ENCODE measurements around the gene KHK. TPM values are rescaled to one million over a fixed set of nuclear protein-coding genes. Genes with fewer than 3 reads are reported as not detected.

The KHK gene
- total and polyA plus RNA-seq, 4 donors, result 3.4 to 38.7 (median 5.6) TPM

DNA sequence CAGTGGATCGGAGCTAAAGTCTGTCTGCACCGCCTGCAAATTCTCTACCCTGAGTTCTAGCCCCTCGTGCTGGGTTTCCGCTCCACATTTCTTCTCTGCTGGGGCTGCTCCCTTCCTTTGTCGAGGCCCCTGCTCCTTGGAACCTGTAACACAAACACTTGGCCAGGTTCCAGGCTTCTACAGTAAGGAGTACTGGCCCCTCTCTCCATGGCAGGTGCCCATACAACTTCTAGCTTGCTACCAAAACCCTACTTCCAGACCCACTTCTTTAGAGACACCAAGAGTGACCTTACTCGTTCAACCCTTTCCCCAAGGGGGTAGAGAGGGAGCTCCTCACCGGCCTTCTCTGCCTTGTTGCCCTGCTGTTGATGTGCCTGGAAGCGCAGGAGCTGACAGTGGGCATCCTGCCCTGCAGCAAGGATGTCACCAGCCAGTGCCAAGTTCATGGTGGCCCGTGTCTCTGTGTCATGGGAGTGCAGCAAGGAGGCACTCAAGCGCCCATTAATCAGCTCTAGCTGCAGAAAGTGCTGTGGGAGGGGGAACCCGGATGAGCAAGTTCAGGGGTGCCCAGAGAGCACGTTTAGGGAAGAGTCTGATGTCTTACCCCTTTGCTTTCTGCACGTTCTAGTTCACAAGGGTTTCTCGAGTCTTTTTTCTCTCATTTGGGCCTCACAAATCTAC, 46.8 kb downstream of the KHK start:
- 35 to 38% methylated on average over 14 of the region's 14 CpGs for WGBS, 2 donors
- DNase-seq, result no peak
- intact Hi-C loops (cut with DNase I), result loop anchor here in 1 of 2 donors (5.0 kb wide), 2 partner anchors 46 to 79 kb away; partner anchors contain the start of genes ATRAID, KHK and SLC5A6

DNA sequence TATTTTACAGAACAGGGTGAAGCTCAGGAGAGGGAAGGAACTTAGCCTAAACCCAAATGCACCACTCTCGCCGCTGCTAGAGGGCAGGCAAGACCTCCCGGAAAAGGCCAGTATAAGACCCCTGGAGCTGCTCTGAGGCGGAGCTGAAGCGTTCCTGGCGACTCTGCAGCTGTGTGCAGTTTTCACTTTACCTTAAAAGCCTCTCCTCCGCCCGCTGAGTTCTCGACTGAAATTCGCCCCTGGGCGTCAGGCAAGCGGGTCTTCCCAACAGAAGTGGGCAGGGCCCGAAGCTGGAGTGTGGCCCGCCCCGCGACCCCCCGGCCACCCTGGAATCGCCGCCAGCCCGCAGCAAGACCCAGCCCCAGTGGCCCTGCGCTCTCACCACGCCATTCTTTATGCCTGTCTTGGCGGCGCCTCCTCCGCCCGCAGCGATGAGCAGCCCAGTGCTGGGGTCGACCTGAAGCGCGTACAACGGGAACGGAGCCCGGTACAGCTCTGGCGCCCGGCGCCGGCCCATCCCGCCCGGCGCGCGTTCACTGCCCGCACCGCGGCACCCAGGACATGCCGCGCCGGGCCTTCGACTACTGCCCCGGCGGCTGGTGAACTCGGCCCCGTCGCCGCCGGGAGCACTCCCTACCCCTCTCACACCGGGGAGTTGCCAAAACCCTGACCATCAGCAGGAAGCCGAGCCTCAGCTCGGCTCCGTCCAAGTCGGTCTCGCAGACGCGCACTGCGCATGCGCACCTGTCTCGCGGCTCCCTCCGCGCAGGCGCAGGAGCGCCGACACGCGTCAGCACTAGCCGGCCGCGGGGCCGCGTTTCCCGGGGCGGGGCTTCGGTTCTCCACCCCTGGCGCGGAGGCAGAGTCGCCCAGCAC, 47.6 kb downstream of the KHK start, which contains the start of gene PREB:
TSS of gene PREB (minus strand) at position 732 of the 876 bp plus-strand sequence. CDS start at position 517, 215 bp downstream.
- 0% methylated on average over 67 to 86 of the region's 86 CpGs for WGBS, 2 donors
- H3K4me3 ChIP-seq (ENCODE audit: low read length in 2 of 2), result peak within 1 kb of the TSS; percentile 83 to 89
- no peaks in the 10 kb centered on the region for H3K9me3 ChIP-seq (ENCODE audit: control insufficient read depth, low read length)
- no peaks in the 10 kb centered on the region for H3K27me3 ChIP-seq (ENCODE audit: control insufficient read depth in 1 of 2, insufficient read depth in 2 of 2, low read length in 1 of 2)
- ATAC-seq (ENCODE audit: low FRiP score) (peak; percentile 96), DNase-seq (peak; percentile 98 to 100)
- intact Hi-C loops (cut with DNase I), result loop anchor here in 1 of 2 donors (5.0 kb wide), 2 partner anchors 47 to 78 kb away; partner anchors contain the start of genes ATRAID, KHK and SLC5A6
- H3K27ac ChIP-seq (ENCODE audit: low read depth in 1 of 2, low read length in 2 of 2), result peak within 1 kb of the TSS in 1 of 2 donors; percentile 30
- no peaks in the 10 kb centered on the region for H3K4me1 ChIP-seq (ENCODE audit: control insufficient read depth in 1 of 2, insufficient read depth in 2 of 2, low read length in 2 of 2)
- H3K36me3 ChIP-seq (ENCODE audit: control insufficient read depth in 1 of 2, insufficient read depth in 2 of 2, low read length in 1 of 2), result peaks cover 0 to 6% of the 10 kb centered on the region in 2 donors

More for the DNA sequence above, 46.8 kb downstream of the KHK start:
- Histone ChIP-seq H3K4me1 (ENCODE audit: control insufficient read depth in 1 of 2, insufficient read depth in 2 of 2, low read length in 2 of 2) (no peaks in the 10 kb centered on the region), H3K27ac (ENCODE audit: low read depth in 1 of 2, low read length in 2 of 2) (no peak overlapping the region), H3K4me3 (ENCODE audit: low read length in 2 of 2) (peak overlapping the region; percentile 83 to 89), H3K36me3 (ENCODE audit: control insufficient read depth in 1 of 2, insufficient read depth in 2 of 2, low read length in 1 of 2) (peaks cover 0 to 6% of the 10 kb centered on the region in 2 donors), H3K27me3 (ENCODE audit: control insufficient read depth in 1 of 2, insufficient read depth in 2 of 2, low read length in 1 of 2) (no peaks in the 10 kb centered on the region), H3K9me3 (ENCODE audit: control insufficient read depth, low read length) (no peaks in the 10 kb centered on the region)
- ATAC-seq (ENCODE audit: low FRiP score), result no peak

DNA sequence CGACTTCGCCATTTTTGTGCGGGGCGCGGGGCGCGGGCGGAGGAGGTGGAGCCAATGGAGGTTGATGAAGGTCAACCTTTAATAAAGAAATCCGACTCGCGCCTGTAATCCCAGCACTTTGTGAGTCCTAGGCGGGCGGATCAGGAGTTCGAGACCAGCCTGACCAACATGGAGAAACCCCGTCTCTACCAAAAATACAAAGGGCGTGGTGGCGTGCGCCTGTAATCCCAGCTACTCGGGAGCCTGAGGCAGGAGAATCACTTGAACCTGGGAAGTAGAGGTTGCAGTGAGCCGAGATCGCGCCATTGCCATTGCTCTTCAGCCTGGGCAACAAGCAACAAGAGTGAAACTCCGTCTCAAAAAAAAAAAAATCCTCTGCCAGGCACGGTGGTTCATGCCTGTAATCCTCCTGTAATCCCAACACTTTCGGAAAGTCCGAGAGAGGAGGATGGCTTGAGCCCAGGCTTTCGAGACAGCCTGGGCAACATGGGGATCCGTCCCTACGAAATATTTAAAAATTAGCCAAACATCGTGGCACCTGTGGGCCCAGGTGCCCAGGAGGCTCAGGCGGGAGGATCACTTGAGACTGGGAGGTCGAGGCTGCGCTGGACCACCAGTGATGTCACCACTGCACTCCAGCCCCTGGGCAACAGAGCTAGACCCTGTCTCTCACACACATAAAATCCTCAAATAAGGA, 48.4 kb downstream of the KHK start:
- Histone ChIP-seq H3K27me3 (ENCODE audit: control insufficient read depth in 1 of 2, insufficient read depth in 2 of 2, low read length in 1 of 2) (no peaks in the 10 kb centered on the region), H3K27ac (ENCODE audit: low read depth in 1 of 2, low read length in 2 of 2) (no peak overlapping the region), H3K4me3 (ENCODE audit: low read length in 2 of 2) (no peak overlapping the region), H3K4me1 (ENCODE audit: control insufficient read depth in 1 of 2, insufficient read depth in 2 of 2, low read length in 2 of 2) (no peaks in the 10 kb centered on the region), H3K9me3 (ENCODE audit: control insufficient read depth, low read length) (no peaks in the 10 kb centered on the region), H3K36me3 (ENCODE audit: control insufficient read depth in 1 of 2, insufficient read depth in 2 of 2, low read length in 1 of 2) (peaks cover 0 to 6% of the 10 kb centered on the region in 2 donors)
- DNase-seq (peak in 1 of 2 donors; percentile 35), ATAC-seq (ENCODE audit: low FRiP score) (no peak)
- 54% methylated on average over 33 of the region's 33 CpGs for WGBS, 2 donors
- intact Hi-C loops (cut with DNase I), result loop anchor here in 1 of 2 donors (5.0 kb wide), 2 partner anchors 48 to 77 kb away; partner anchors contain the start of genes ATRAID, KHK and SLC5A6

DNA sequence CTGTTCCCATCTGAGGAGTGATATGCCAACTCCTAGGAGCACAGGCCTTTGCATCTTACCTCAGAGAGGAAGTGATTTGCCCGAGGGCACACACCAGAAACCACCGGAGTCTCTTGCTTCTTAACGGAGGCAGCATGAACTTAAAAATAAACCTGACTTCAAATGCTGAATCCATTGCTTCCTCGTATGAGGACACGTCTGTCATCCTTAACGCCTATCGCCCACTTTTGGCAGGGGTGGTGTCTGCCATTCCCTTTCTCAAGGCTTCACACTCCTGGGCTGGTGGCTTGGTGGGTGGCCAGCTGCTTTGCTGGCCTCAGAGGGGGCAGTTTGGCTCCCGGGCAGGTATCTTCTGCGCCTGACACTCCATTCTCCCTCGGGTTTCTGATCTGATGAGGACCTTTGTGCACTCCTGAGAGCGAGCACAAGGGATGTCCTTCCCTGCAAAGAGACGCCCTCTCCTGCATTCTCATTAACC, 48.9 kb downstream of the KHK start:
- intact Hi-C loops (cut with DNase I), result no loop called here
- no peak overlapping the region for H3K4me3 ChIP-seq (ENCODE audit: low read length in 2 of 2)
- no peak overlapping the region for H3K27ac ChIP-seq (ENCODE audit: low read depth in 1 of 2, low read length in 2 of 2)
- WGBS, 2 donors, result 86% methylated on average over 12 of the region's 12 CpGs
- no peaks in the 10 kb centered on the region for H3K4me1 ChIP-seq (ENCODE audit: control insufficient read depth in 1 of 2, insufficient read depth in 2 of 2, low read length in 2 of 2)
- ATAC-seq (ENCODE audit: low FRiP score), result no peak
- no peaks in the 10 kb centered on the region for H3K9me3 ChIP-seq (ENCODE audit: control insufficient read depth, low read length)
- no peak for DNase-seq
- peaks cover 0 to 6% of the 10 kb centered on the region in 2 donors for H3K36me3 ChIP-seq (ENCODE audit: control insufficient read depth in 1 of 2, insufficient read depth in 2 of 2, low read length in 1 of 2)
- no peaks in the 10 kb centered on the region for H3K27me3 ChIP-seq (ENCODE audit: control insufficient read depth in 1 of 2, insufficient read depth in 2 of 2, low read length in 1 of 2)

DNA sequence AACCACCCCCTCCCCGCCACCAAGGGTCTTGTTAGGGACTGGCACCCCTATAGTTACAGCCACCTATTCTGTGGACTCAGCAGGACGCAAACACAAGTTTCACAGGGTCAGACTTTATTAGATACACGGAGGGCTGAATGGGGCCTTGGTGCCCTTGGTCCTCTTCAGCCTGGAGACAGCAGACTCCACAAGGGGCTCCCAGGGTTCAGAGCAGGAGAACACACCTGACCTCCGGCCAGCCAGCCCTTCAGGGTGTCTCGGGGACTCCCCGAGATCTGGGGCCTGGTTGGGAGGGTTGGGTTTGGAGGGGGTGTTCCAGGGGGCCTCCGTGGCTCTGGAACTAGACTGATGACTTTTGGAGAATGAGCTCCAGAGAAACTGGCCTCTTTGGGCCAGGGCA, 50.2 kb downstream of the KHK start:
- H3K4me3 ChIP-seq (ENCODE audit: low read length in 2 of 2), result no peak overlapping the region
- no peaks in the 10 kb centered on the region for H3K9me3 ChIP-seq (ENCODE audit: control insufficient read depth, low read length)
- intact Hi-C loops (cut with DNase I), result no loop called here
- no peak for DNase-seq
- H3K27ac ChIP-seq (ENCODE audit: low read depth in 1 of 2, low read length in 2 of 2), result no peak overlapping the region
- 95 to 96% methylated on average over 7 of the region's 7 CpGs for WGBS, 2 donors
- no peaks in the 10 kb centered on the region for H3K36me3 ChIP-seq (ENCODE audit: control insufficient read depth in 1 of 2, insufficient read depth in 2 of 2, low read length in 1 of 2)
- ATAC-seq (ENCODE audit: low FRiP score), result no peak
- H3K27me3 ChIP-seq (ENCODE audit: control insufficient read depth in 1 of 2, insufficient read depth in 2 of 2, low read length in 1 of 2), result no peaks in the 10 kb centered on the region
- no peaks in the 10 kb centered on the region for H3K4me1 ChIP-seq (ENCODE audit: control insufficient read depth in 1 of 2, insufficient read depth in 2 of 2, low read length in 2 of 2)

DNA sequence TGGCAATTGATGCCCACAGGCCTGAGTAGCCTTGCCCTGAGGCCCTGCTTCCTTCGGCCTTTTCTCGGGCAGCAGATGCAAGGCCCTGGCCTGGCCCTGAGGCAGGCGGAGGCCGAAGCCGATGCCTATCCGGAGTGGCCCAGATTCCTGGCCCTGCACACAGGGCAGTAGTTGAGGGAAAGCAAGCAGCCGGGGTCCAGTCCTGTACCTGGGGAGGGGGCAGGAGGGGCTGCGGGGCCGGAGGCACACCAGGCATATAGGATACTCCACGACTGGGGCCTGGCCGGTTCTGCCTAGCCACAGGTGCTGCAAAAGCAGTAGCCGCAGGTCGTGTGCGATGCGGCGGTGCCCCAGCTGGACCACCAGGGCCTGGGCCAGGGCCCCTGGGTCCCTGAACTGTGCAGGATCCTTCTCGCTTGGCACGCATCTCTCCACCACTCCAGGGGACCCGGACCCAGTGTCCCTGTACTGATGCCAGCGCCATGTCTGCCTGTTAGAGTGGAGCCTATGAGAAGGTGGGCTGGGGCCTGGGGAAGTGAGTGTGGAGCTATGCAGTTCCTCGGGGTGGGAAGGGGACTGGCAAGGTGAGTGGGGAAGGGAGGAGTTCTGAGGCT, 50.9 kb downstream of the KHK start:
- Histone ChIP-seq H3K4me1 (ENCODE audit: control insufficient read depth in 1 of 2, insufficient read depth in 2 of 2, low read length in 2 of 2) (no peaks in the 10 kb centered on the region), H3K27me3 (ENCODE audit: control insufficient read depth in 1 of 2, insufficient read depth in 2 of 2, low read length in 1 of 2) (no peaks in the 10 kb centered on the region), H3K27ac (ENCODE audit: low read depth in 1 of 2, low read length in 2 of 2) (no peak overlapping the region), H3K9me3 (ENCODE audit: control insufficient read depth, low read length) (no peaks in the 10 kb centered on the region), H3K36me3 (ENCODE audit: control insufficient read depth in 1 of 2, insufficient read depth in 2 of 2, low read length in 1 of 2) (no peaks in the 10 kb centered on the region), H3K4me3 (ENCODE audit: low read length in 2 of 2) (no peak overlapping the region)
- ATAC-seq (ENCODE audit: low FRiP score) (no peak), DNase-seq (no peak)
- 91 to 95% methylated on average over 21 of the region's 21 CpGs for WGBS, 2 donors
- intact Hi-C loops (cut with DNase I), result no loop called here

DNA sequence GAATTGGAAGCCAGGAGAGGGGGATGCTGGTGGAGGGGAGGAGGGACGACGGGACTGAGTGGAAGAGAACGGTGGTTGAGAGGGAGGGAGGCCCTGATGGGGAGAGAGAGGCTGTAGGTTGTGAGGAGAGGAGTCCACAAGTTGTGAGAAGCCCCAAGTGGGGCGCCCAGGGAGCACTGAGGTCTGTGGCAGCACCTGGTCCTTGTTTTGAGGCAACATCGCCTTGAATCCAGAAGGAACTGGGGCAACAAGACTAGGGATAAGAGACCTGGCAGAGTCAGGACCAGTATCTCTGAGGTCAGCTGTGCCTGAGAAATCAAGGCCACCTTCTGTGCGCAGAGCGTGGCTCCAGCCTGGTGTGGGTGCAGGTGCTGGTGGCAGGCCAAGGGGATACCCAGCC, 51.5 kb downstream of the KHK start:
- 81 to 82% methylated on average over 7 of the region's 7 CpGs for WGBS, 2 donors
- H3K36me3 ChIP-seq (ENCODE audit: control insufficient read depth in 1 of 2, insufficient read depth in 2 of 2, low read length in 1 of 2), result no peaks in the 10 kb centered on the region
- H3K27ac ChIP-seq (ENCODE audit: low read depth in 1 of 2, low read length in 2 of 2), result no peak overlapping the region
- H3K4me3 ChIP-seq (ENCODE audit: low read length in 2 of 2), result no peak overlapping the region
- H3K9me3 ChIP-seq (ENCODE audit: control insufficient read depth, low read length), result no peaks in the 10 kb centered on the region
- H3K27me3 ChIP-seq (ENCODE audit: control insufficient read depth in 1 of 2, insufficient read depth in 2 of 2, low read length in 1 of 2), result no peaks in the 10 kb centered on the region
- no peaks in the 10 kb centered on the region for H3K4me1 ChIP-seq (ENCODE audit: control insufficient read depth in 1 of 2, insufficient read depth in 2 of 2, low read length in 2 of 2)
- ATAC-seq (ENCODE audit: low FRiP score) (no peak), DNase-seq (no peak)
- intact Hi-C loops (cut with DNase I), result no loop called here

DNA sequence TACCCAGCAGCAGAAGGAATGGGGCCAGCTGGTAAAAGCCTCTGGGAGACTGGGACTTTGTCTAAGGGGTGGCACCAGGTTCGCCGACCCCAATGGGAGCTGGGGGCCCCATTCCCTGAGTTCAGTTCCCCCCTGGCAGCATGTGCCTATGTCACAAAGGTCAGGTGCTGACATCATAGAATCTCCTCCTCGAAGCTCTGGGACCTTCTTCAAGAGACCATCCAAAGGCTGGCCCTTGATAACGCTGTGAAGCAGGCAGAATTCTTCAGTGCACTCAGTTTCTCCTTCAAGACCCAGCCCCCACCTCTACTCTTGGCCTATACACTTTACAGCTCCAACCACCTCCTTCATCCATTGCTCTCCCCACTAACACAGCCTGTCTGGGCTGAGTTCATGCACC, 52.7 kb downstream of the KHK start, which contains the start of gene PRR30:
TSS of gene PRR30 (minus strand) at position 101 of the 400 bp plus-strand sequence. CDS start 1,081 bp downstream, outside the sequence.
- no peak within 1 kb of the TSS for H3K27ac ChIP-seq (ENCODE audit: low read depth in 1 of 2, low read length in 2 of 2)
- ATAC-seq (ENCODE audit: low FRiP score), result no peak

More for the DNA sequence above, 52.7 kb downstream of the KHK start, which contains the start of gene PRR30:
- H3K36me3 ChIP-seq (ENCODE audit: control insufficient read depth in 1 of 2, insufficient read depth in 2 of 2, low read length in 1 of 2), result no peaks in the 10 kb centered on the region
- H3K4me3 ChIP-seq (ENCODE audit: low read length in 2 of 2), result no peak within 1 kb of the TSS
- H3K4me1 ChIP-seq (ENCODE audit: control insufficient read depth in 1 of 2, insufficient read depth in 2 of 2, low read length in 2 of 2), result no peaks in the 10 kb centered on the region
- DNase-seq, result no peak
- intact Hi-C loops (cut with DNase I), result no loop called here
- no peaks in the 10 kb centered on the region for H3K9me3 ChIP-seq (ENCODE audit: control insufficient read depth, low read length)
- no peaks in the 10 kb centered on the region for H3K27me3 ChIP-seq (ENCODE audit: control insufficient read depth in 1 of 2, insufficient read depth in 2 of 2, low read length in 1 of 2)
- WGBS, 2 donors, result 81 to 84% methylated on average over 4 of the region's 4 CpGs
